ENCODE results near the gene KIZ.

Gene KIZ

GRCh38 chr20:21096321-21097043 is 29.4 kb upstream of the KIZ start:
- Histone ChIP-seq H3K9ac (ENCODE audit: low read depth in 1 of 2, low read length in 2 of 2) (no peak overlapping the region), H3K4me1 (ENCODE audit: control insufficient read depth in 1 of 2, insufficient read depth in 2 of 2, low read length in 2 of 2) (peaks cover 8 to 12% of the 10 kb centered on the region in 2 donors), H3K27ac (ENCODE audit: low read depth, low read length) (no peak overlapping the region), H3K27me3 (ENCODE audit: control insufficient read depth in 1 of 2, insufficient read depth in 2 of 2, low read length in 2 of 2) (peaks cover 24 to 81% of the 10 kb centered on the region in 2 donors), H3K36me3 (ENCODE audit: control insufficient read depth in 1 of 2, insufficient read depth in 2 of 2, low read length in 2 of 2) (no peaks in the 10 kb centered on the region), H3K9me3 (ENCODE audit: control insufficient read depth in 1 of 2, low read length in 2 of 2) (no peaks in the 10 kb centered on the region), H3K4me3 (ENCODE audit: low read depth in 1 of 2, low read length in 2 of 2) (no peak overlapping the region)

- no peak overlapping the region for H3K27ac ChIP-seq (ENCODE audit: low read depth, low read length)
- H3K4me3 ChIP-seq (ENCODE audit: low read depth in 1 of 2, low read length in 2 of 2) = peak overlapping the region; percentile 67 to 80
- peaks cover 48 to 90% of the 10 kb centered on the region in 2 donors for H3K27me3 ChIP-seq (ENCODE audit: control insufficient read depth in 1 of 2, insufficient read depth in 2 of 2, low read length in 2 of 2)
- H3K9me3 ChIP-seq (ENCODE audit: control insufficient read depth in 1 of 2, low read length in 2 of 2) = no peaks in the 10 kb centered on the region
- peak overlapping the region; percentile 25 to 55 for H3K9ac ChIP-seq (ENCODE audit: low read depth in 1 of 2, low read length in 2 of 2)
- peaks cover 23 to 27% of the 10 kb centered on the region in 2 donors for H3K4me1 ChIP-seq (ENCODE audit: control insufficient read depth in 1 of 2, insufficient read depth in 2 of 2, low read length in 2 of 2)
- no peaks in the 10 kb centered on the region for H3K36me3 ChIP-seq (ENCODE audit: control insufficient read depth in 1 of 2, insufficient read depth in 2 of 2, low read length in 2 of 2)
These were observed 25.9 kb upstream of the KIZ start for GRCh38 chr20:21099751-21100577.

GRCh38 chr20:21100578-21101452 is 25.1 kb upstream of the KIZ start:
- Histone ChIP-seq H3K4me3 (ENCODE audit: low read depth in 1 of 2, low read length in 2 of 2) (peak overlapping the region; percentile 67 to 80), H3K9me3 (ENCODE audit: control insufficient read depth in 1 of 2, low read length in 2 of 2) (no peaks in the 10 kb centered on the region), H3K27ac (ENCODE audit: low read depth, low read length) (no peak overlapping the region), H3K4me1 (ENCODE audit: control insufficient read depth in 1 of 2, insufficient read depth in 2 of 2, low read length in 2 of 2) (peaks cover 23 to 31% of the 10 kb centered on the region in 2 donors), H3K27me3 (ENCODE audit: control insufficient read depth in 1 of 2, insufficient read depth in 2 of 2, low read length in 2 of 2) (peaks cover 55 to 92% of the 10 kb centered on the region in 2 donors), H3K36me3 (ENCODE audit: control insufficient read depth in 1 of 2, insufficient read depth in 2 of 2, low read length in 2 of 2) (no peaks in the 10 kb centered on the region), H3K9ac (ENCODE audit: low read depth in 1 of 2, low read length in 2 of 2) (peak overlapping the region; percentile 48 to 55)

DNA sequence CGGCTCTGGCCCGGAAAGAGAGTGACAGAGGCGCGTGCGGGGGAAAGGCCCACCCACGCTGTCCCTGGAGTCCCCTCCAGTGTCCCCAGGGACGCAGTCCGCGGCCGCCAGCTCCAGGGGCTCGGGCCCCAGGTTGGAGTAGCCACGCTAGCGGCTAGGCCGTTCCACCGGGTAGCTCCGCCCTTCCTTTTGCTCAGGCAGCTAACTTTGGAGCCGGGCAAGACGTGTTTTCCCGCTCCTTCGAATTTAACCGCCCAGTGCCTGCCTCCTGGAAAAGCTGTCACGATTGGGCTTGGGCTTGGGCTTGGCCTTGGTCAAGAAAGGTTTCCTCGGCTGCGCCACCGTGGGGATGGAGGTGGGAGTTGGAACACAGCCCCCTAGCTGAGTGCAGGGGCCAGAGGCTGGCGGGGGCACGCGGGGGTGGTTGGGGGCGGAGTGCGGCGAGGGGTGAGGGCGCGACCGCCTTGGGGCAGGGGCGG is 24.4 kb upstream of the KIZ start:
- Histone ChIP-seq H3K4me1 (ENCODE audit: control insufficient read depth in 1 of 2, insufficient read depth in 2 of 2, low read length in 2 of 2) (peaks cover 23 to 31% of the 10 kb centered on the region in 2 donors), H3K27ac (ENCODE audit: low read depth, low read length) (no peak overlapping the region), H3K4me3 (ENCODE audit: low read depth in 1 of 2, low read length in 2 of 2) (peak overlapping the region; percentile 67 to 80), H3K9ac (ENCODE audit: low read depth in 1 of 2, low read length in 2 of 2) (peak overlapping the region; percentile 48 to 55), H3K9me3 (ENCODE audit: control insufficient read depth in 1 of 2, low read length in 2 of 2) (no peaks in the 10 kb centered on the region), H3K27me3 (ENCODE audit: control insufficient read depth in 1 of 2, insufficient read depth in 2 of 2, low read length in 2 of 2) (peaks cover 61 to 98% of the 10 kb centered on the region in 2 donors), H3K36me3 (ENCODE audit: control insufficient read depth in 1 of 2, insufficient read depth in 2 of 2, low read length in 2 of 2) (no peaks in the 10 kb centered on the region)

DNA sequence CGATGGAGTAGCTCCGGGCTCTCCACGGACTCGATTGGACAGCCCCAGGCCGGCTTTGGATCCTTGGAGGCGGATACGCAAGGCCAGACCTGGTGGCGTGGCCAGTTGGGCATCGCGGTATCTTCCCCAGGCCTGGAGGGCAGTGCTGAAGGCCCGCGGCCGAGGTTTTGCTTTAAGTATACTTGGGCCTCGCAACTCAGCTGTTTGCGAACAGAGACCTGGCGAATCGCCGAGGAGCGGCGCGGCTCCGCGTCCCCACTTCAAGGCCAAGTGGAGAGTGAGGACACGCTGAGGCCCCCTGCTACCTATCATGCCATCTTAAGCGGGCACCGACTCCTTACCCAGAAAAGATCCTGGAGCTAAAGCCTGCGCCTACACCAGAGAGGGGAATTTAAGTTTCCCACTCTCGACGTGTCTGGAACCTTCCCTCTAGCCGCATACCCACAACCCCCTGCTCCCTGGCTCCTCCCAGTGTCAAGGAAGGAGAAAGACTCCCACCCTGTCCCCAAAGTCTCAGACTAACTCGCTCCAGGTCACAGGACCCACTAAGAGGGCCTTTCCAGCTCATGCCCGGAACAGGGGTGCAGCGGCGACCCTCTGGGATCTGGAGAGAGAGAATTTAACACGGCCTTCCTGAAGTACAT is 23.8 kb upstream of the KIZ start:
- Histone ChIP-seq H3K9me3 (ENCODE audit: control insufficient read depth in 1 of 2, low read length in 2 of 2) (no peaks in the 10 kb centered on the region), H3K4me1 (ENCODE audit: control insufficient read depth in 1 of 2, insufficient read depth in 2 of 2, low read length in 2 of 2) (peaks cover 23 to 31% of the 10 kb centered on the region in 2 donors), H3K27me3 (ENCODE audit: control insufficient read depth in 1 of 2, insufficient read depth in 2 of 2, low read length in 2 of 2) (peaks cover 66 to 97% of the 10 kb centered on the region in 2 donors), H3K36me3 (ENCODE audit: control insufficient read depth in 1 of 2, insufficient read depth in 2 of 2, low read length in 2 of 2) (no peaks in the 10 kb centered on the region), H3K9ac (ENCODE audit: low read depth in 1 of 2, low read length in 2 of 2) (peak overlapping the region; percentile 20 to 52), H3K27ac (ENCODE audit: low read depth, low read length) (no peak overlapping the region), H3K4me3 (ENCODE audit: low read depth in 1 of 2, low read length in 2 of 2) (peak overlapping the region; percentile 63 to 78)

DNA sequence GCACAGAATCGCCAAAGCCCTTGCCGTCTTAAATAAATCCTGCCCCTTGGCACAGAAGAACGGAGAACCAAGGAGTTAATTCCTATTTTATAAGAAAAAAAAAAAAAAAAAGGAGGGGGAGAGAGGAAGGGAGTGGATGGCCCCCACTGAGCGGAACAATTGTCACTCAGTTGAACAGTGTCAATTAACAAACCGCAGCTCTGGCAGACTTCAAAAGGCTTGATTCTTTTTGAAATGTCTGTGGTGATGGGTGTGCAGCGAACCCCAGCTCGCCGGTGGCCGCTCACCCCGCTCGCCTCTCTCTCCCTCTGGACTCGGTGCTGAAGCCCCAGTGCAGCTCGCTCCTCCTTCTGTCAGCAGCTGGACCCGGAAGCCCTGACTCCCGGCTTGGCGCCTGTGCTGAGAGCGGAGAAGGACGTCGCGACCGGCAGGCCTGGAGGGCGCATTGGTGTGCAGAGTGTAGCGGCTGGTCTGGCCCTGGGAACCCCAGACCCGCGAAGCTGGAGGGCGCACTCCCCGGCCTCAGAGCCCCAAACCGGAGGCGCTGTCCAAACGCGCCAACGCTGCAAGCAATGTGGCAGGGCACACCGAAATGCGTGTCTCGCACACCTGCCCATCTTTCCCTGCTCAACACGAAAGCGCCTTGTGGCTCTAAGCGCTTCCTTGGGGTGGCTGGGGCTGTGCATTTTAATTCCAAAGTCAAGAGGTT is 23.1 kb upstream of the KIZ start:
- Histone ChIP-seq H3K9me3 (ENCODE audit: control insufficient read depth in 1 of 2, low read length in 2 of 2) (no peaks in the 10 kb centered on the region), H3K27ac (ENCODE audit: low read depth, low read length) (no peak overlapping the region), H3K9ac (ENCODE audit: low read depth in 1 of 2, low read length in 2 of 2) (peak overlapping the region in 1 of 2 donors; percentile 52), H3K27me3 (ENCODE audit: control insufficient read depth in 1 of 2, insufficient read depth in 2 of 2, low read length in 2 of 2) (peaks cover 73 to 98% of the 10 kb centered on the region in 2 donors), H3K4me1 (ENCODE audit: control insufficient read depth in 1 of 2, insufficient read depth in 2 of 2, low read length in 2 of 2) (peaks cover 23 to 31% of the 10 kb centered on the region in 2 donors), H3K4me3 (ENCODE audit: low read depth in 1 of 2, low read length in 2 of 2) (peak overlapping the region; percentile 63 to 78), H3K36me3 (ENCODE audit: control insufficient read depth in 1 of 2, insufficient read depth in 2 of 2, low read length in 2 of 2) (no peaks in the 10 kb centered on the region)

- Histone ChIP-seq H3K36me3 (ENCODE audit: control insufficient read depth in 1 of 2, insufficient read depth in 2 of 2, low read length in 2 of 2) (no peaks in the 10 kb centered on the region), H3K9me3 (ENCODE audit: control insufficient read depth in 1 of 2, low read length in 2 of 2) (no peaks in the 10 kb centered on the region), H3K4me1 (ENCODE audit: control insufficient read depth in 1 of 2, insufficient read depth in 2 of 2, low read length in 2 of 2) (peaks cover 23 to 31% of the 10 kb centered on the region in 2 donors), H3K9ac (ENCODE audit: low read depth in 1 of 2, low read length in 2 of 2) (no peak overlapping the region), H3K4me3 (ENCODE audit: low read depth in 1 of 2, low read length in 2 of 2) (no peak overlapping the region), H3K27me3 (ENCODE audit: control insufficient read depth in 1 of 2, insufficient read depth in 2 of 2, low read length in 2 of 2) (peaks cover 73 to 96% of the 10 kb centered on the region in 2 donors), H3K27ac (ENCODE audit: low read depth, low read length) (no peak overlapping the region)
These were observed 22.1 kb upstream of the KIZ start for GRCh38 chr20:21103582-21104465.

DNA sequence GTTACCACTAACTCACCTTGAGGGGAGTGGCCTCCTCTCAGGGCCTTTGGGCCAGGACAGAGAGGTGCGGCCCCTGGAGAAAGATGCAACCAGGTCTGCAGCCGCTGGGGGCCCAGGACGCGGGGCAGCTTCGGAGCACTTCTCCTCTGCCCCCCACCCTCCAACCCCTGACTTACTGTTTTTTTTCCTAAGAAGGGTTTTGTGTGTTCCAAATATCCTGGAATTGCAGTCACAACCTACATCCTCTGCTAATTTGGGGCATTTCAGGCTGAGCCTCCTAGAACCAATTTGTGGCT is 21.5 kb upstream of the KIZ start:
- peaks cover 73 to 95% of the 10 kb centered on the region in 2 donors for H3K27me3 ChIP-seq (ENCODE audit: control insufficient read depth in 1 of 2, insufficient read depth in 2 of 2, low read length in 2 of 2)
- H3K9me3 ChIP-seq (ENCODE audit: control insufficient read depth in 1 of 2, low read length in 2 of 2) = no peaks in the 10 kb centered on the region
- no peak overlapping the region for H3K4me3 ChIP-seq (ENCODE audit: low read depth in 1 of 2, low read length in 2 of 2)
- H3K36me3 ChIP-seq (ENCODE audit: control insufficient read depth in 1 of 2, insufficient read depth in 2 of 2, low read length in 2 of 2) = no peaks in the 10 kb centered on the region
- no peak overlapping the region for H3K9ac ChIP-seq (ENCODE audit: low read depth in 1 of 2, low read length in 2 of 2)
- peaks cover 23 to 31% of the 10 kb centered on the region in 2 donors for H3K4me1 ChIP-seq (ENCODE audit: control insufficient read depth in 1 of 2, insufficient read depth in 2 of 2, low read length in 2 of 2)
- H3K27ac ChIP-seq (ENCODE audit: low read depth, low read length) = no peak overlapping the region

Data from duodenal mucosa (tissue), 2 donors.